ENCODE data around the gene MANSC1.

DNA sequence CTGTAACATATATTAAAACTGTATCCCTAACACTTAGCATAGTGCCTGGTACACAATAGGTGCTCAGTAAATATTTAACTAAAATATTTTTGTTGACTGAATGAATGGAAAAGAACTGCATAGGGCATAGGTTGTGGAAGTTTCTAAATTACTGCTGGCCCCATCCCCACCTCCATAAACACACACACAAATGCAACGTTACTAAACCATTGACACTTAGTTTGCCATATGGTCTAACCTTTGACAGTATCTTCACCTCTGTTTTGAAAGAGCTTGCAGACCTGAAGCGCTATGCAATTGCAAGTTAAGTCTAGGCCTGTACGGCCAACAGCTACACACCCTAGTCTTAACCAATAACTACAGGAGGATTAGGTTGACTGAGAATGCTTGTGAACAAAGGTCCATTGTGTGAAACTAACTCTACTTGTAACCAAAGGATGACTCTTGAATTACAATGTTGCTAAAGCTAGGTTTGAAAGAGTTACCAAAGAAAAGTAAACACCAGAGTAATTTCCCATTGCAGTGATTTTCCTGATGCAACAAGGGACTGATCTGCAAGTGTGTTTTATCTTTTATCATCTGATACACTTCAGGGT lies 924 bp upstream of the MANSC1 start:
- TF ChIP-seq, protein P1, sequence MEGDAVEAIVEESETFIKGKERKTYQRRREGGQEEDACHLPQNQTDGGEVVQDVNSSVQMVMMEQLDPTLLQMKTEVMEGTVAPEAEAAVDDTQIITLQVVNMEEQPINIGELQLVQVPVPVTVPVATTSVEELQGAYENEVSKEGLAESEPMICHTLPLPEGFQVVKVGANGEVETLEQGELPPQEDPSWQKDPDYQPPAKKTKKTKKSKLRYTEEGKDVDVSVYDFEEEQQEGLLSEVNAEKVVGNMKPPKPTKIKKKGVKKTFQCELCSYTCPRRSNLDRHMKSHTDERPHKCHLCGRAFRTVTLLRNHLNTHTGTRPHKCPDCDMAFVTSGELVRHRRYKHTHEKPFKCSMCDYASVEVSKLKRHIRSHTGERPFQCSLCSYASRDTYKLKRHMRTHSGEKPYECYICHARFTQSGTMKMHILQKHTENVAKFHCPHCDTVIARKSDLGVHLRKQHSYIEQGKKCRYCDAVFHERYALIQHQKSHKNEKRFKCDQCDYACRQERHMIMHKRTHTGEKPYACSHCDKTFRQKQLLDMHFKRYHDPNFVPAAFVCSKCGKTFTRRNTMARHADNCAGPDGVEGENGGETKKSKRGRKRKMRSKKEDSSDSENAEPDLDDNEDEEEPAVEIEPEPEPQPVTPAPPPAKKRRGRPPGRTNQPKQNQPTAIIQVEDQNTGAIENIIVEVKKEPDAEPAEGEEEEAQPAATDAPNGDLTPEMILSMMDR (IDR thresholded peaks at IDR 0.05): no peak
- TF ChIP-seq POLR2AphosphoS5 (IDR thresholded peaks at IDR 0.05): no peak

Measured in sigmoid colon (tissue), 4 donors.